Keratinocyte (primary cell): ENCODE results near the gene SYCE3.

Experiments used
- EZH2 ChIP-seq: IDR thresholded peaks from one replicate; pipeline ENCODE4 v1.6.1; 2012; ENCODE audit warnings: inconsistent platforms, mild to moderate bottlenecking, low read length, moderate library complexity
- TF ChIP-seq, protein P1 (sequence below), 3 experiments: IDR thresholded peaks in 1 of 3; conservative IDR thresholded peaks in 1 of 3; optimal IDR thresholded peaks in 1 of 3; 2 replicates in 2 of 3; 3 replicates in 1 of 3; pipeline versions ENCODE3 to v1.5.1; 2011; ENCODE audit warnings: low read length in 3 of 3, mild to moderate bottlenecking in 3 of 3, moderate library complexity in 2 of 3, control low read depth in 1 of 3, inconsistent platforms in 1 of 3; ENCODE audit not compliant: insufficient read depth in 2 of 3; ENCODE audit errors: extremely low read depth in 1 of 3

DNA sequence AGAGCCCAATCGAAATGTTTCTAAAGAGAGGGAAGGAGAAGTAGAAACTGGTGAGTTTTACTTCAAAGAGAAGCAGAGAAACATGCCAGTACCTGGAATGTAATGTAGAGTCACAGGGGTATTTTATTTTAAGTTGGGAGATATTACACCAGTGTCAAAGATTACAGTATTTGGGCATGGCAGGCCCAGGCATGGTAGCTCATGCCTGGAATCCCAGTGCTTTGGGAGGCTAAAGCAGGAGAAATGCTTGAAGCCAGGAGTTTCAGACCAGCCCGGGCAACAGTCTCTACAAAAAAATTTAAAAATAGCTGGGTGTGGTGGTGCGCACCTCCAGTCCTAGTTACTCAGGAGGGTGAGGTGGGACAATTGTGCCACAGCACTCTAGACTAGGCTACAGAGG is 2.7 kb downstream of the SYCE3 start:
- TF ChIP-seq, protein P1, sequence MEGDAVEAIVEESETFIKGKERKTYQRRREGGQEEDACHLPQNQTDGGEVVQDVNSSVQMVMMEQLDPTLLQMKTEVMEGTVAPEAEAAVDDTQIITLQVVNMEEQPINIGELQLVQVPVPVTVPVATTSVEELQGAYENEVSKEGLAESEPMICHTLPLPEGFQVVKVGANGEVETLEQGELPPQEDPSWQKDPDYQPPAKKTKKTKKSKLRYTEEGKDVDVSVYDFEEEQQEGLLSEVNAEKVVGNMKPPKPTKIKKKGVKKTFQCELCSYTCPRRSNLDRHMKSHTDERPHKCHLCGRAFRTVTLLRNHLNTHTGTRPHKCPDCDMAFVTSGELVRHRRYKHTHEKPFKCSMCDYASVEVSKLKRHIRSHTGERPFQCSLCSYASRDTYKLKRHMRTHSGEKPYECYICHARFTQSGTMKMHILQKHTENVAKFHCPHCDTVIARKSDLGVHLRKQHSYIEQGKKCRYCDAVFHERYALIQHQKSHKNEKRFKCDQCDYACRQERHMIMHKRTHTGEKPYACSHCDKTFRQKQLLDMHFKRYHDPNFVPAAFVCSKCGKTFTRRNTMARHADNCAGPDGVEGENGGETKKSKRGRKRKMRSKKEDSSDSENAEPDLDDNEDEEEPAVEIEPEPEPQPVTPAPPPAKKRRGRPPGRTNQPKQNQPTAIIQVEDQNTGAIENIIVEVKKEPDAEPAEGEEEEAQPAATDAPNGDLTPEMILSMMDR (optimal IDR thresholded peaks at IDR 0.05 in 1 of 3, IDR thresholded peaks at IDR 0.05 in 1 of 3, conservative IDR thresholded peaks at IDR 0.05 in 1 of 3; ENCODE audit: extremely low read depth in 1 of 3, insufficient read depth in 2 of 3, low read length in 3 of 3): no peak
- TF ChIP-seq EZH2: no peak
